Adrenal gland (tissue), 5 donors: ENCODE results near the gene IRF9.

Experiments
- CTCF ChIP-seq, 6 experiments: fragments of 450-650 bp in 4 of 6; fragments of 200-600 bp in 2 of 6; sonication (generic) in 1 of 6; IDR thresholded peaks; 1 replicate in 5 of 6; 2 replicates in 1 of 6; pipeline versions ENCODE4 v1.5.1 to v1.8.0; 2016 to 2021; ENCODE audit warnings: antibody characterized with exemption in 6 of 6, mild to moderate bottlenecking in 2 of 6, moderate library complexity in 1 of 6
- POLR2A ChIP-seq, 2 donors: fragments of 450-650 bp; IDR thresholded peaks; one replicate each; pipeline ENCODE4 v1.6.1; 2017; ENCODE audit warnings: antibody characterized with exemption in 2 of 2, mild to moderate bottlenecking in 2 of 2, moderate library complexity in 1 of 2
- donor health status: DM: no; HTN: no; CAD: no.

DNA sequence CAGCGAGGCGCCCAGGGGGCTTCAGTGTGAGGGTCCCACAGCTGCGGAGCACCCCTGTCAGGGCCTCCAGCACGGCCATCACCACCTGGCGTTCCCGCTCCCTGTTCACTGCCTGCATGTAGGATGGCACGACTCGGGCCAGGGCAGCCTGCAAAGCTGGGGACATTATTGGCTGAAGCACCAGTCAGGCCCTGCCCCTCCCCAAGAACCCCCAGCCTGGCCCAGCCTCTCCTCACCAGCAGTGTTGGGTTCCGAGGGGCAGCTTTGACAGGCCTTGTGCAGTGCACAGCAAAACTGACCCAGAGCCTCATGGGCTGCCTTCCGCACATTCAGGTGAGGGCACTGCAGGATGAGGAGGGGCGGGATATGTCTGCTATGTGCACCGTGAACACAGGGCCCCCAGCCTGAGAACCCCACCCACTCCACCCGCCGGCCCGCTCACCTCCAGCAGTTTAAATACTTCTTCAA is 22.0 kb downstream of the IRF9 start:
- TF ChIP-seq CTCF (IDR thresholded peaks at IDR 0.05) (no peak), POLR2A (IDR thresholded peaks at IDR 0.05) (no peak)
